Thyroid gland (tissue), 4 donors: ENCODE data around the gene FALEC.

Source experiments
- POLR2A ChIP-seq, 2 donors: fragments of 450-650 bp; IDR thresholded peaks; one replicate each; pipeline ENCODE4 v1.6.1; 2017; ENCODE audit warnings: antibody characterized with exemption in 2 of 2, mild to moderate bottlenecking in 2 of 2, moderate library complexity in 1 of 2
- TF ChIP-seq, protein P1 (sequence below), 6 experiments: fragments of 200-600 bp in 3 of 6; fragments of 450-650 bp in 3 of 6; sonication (generic) in 3 of 6; IDR thresholded peaks; one replicate each; pipeline ENCODE4 v1.5.1; 2016 to 2019; ENCODE audit warnings: antibody characterized with exemption in 6 of 6, mild to moderate bottlenecking in 2 of 6, inconsistent platforms in 1 of 6, moderate library complexity in 1 of 6

GRCh38 chr1:150558761-150559655 is 43.5 kb downstream of the FALEC start:
- TF ChIP-seq, protein P1, sequence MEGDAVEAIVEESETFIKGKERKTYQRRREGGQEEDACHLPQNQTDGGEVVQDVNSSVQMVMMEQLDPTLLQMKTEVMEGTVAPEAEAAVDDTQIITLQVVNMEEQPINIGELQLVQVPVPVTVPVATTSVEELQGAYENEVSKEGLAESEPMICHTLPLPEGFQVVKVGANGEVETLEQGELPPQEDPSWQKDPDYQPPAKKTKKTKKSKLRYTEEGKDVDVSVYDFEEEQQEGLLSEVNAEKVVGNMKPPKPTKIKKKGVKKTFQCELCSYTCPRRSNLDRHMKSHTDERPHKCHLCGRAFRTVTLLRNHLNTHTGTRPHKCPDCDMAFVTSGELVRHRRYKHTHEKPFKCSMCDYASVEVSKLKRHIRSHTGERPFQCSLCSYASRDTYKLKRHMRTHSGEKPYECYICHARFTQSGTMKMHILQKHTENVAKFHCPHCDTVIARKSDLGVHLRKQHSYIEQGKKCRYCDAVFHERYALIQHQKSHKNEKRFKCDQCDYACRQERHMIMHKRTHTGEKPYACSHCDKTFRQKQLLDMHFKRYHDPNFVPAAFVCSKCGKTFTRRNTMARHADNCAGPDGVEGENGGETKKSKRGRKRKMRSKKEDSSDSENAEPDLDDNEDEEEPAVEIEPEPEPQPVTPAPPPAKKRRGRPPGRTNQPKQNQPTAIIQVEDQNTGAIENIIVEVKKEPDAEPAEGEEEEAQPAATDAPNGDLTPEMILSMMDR (IDR thresholded peaks at IDR 0.05): no peak
- TF ChIP-seq POLR2A (IDR thresholded peaks at IDR 0.05): no peak
